ENCODE measurements around the gene NUDCD3. TPM values are rescaled to one million over a fixed set of nuclear protein-coding genes. Genes with fewer than 3 reads are reported as not detected.

The NUDCD3 gene
- total RNA-seq, 1 experiment from 2014 or later, result 71.9 TPM

- Histone ChIP-seq H2BK12ac (ENCODE audit: insufficient read length, low read depth, low read length) (no peak overlapping the region), H3K9ac (ENCODE audit: extremely low read depth, insufficient read length, low read length) (no peak overlapping the region), H3K4ac (ENCODE audit: low read depth, low read length) (no peak overlapping the region), H3K23ac (ENCODE audit: insufficient read length, low read depth, low read length) (no peak overlapping the region), H4K91ac (ENCODE audit: insufficient read length, low read depth, low read length) (no peak overlapping the region), H3K14ac (ENCODE audit: insufficient read depth, low read length) (no peak overlapping the region), H3T11ph (ENCODE audit: low read length) (no peak overlapping the region), H3K56ac (ENCODE audit: insufficient read length, low read depth, low read length) (no peak overlapping the region), H3K27me3 (ENCODE audit: insufficient read depth, low read length) (no peaks in the 10 kb centered on the region), H3K9me3 (ENCODE audit: control insufficient read depth, low read depth, low read length) (no peaks in the 10 kb centered on the region), H2BK120ac (ENCODE audit: low read depth, low read length, poor library complexity, severe bottlenecking) (no peak overlapping the region), H4K20me1 (ENCODE audit: control insufficient read depth, insufficient read depth, insufficient read length) (no peaks in the 10 kb centered on the region), H3K79me1 (ENCODE audit: insufficient read depth, low read depth, low read length, poor library complexity, severe bottlenecking) (no peaks in the 10 kb centered on the region), H4K5ac (ENCODE audit: insufficient read length, low read depth, low read length) (no peak overlapping the region), H4K8ac (replicated peaks; ENCODE audit: insufficient read length, low read depth, low read length) (no peak overlapping the region), H2BK15ac (ENCODE audit: low read depth, low read length) (no peak overlapping the region), H3K18ac (ENCODE audit: insufficient read length, low read depth, low read length) (no peak overlapping the region), H3K4me1 (ENCODE audit: insufficient read depth, low read length) (peaks cover 2% of the 10 kb centered on the region; the same call in 1 of the 2 replicates), H2BK5ac (ENCODE audit: insufficient read length, low read length) (no peak overlapping the region), H3K79me2 (ENCODE audit: insufficient read depth, low read length) (no peaks in the 10 kb centered on the region), H2BK20ac (ENCODE audit: low read depth, low read length, poor library complexity, severe bottlenecking) (no peak overlapping the region), H2AK5ac (ENCODE audit: insufficient read length, low read length) (no peak overlapping the region), H2AFZ (ENCODE audit: low read length) (no peak overlapping the region), H3K27ac (ENCODE audit: insufficient read length, low read depth, low read length) (no peak overlapping the region), H3K23me2 (ENCODE audit: insufficient read length, low read depth, low read length, poor library complexity, severe bottlenecking) (no peaks in the 10 kb centered on the region), H3K4me2 (ENCODE audit: insufficient read depth, insufficient read length, low read length) (no peak overlapping the region)
- WGBS (ENCODE audit: extremely low coverage, insufficient read length, low lambda C conversion rate), result no CpG with 5 or more reads among the region's 1 CpG
- DNase-seq, result no peak
- no peak overlapping the region for H3K4me3 Mint-ChIP-seq
- no peaks in the 10 kb centered on the region for H3K36me3 Mint-ChIP-seq (ENCODE audit: insufficient read depth in 1 of 3, low read depth in 3 of 3)
- no peak for TF ChIP-seq CTCF (conservative IDR thresholded peaks at IDR 0.05)
- no peak overlapping the region for H3K27ac Mint-ChIP-seq
- H3K9me3 Mint-ChIP-seq, result no peaks in the 10 kb centered on the region
- H3K4me1 Mint-ChIP-seq, result peaks cover 0 to under 1% of the 10 kb centered on the region in 2 experiments; a peak in 1 of 4 replicates
- H3K27me3 Mint-ChIP-seq (ENCODE audit: low read depth), result peaks cover 3% of the 10 kb centered on the region
Measured at GRCh38 chr7:44496385-44496784, 5.9 kb upstream of the NUDCD3 start.

Measured in H9 (cell line).